ENCODE data around the gene ABCB1. TPM values are rescaled to one million over a fixed set of nuclear protein-coding genes. Genes with fewer than 3 reads are reported as not detected.

ABCB1 gene
- 4.6 and 16.2 TPM in 2 replicates for total RNA-seq

GRCh38 chr7:87600130-87601124 lies at the start of gene ABCB1:
ABCB1 (minus strand) TSS chr7:87600884; CDS start chr7:87600184, 700 bp downstream.
- DNase-seq = peak; percentile 86

GRCh38 chr7:87648316-87648715 lies 47.6 kb upstream of the ABCB1 start:
- DNase-seq = peak; percentile 58

GRCh38 chr7:87645446-87645845 lies 44.8 kb upstream of the ABCB1 start:
- DNase-seq = peak; percentile 20

GRCh38 chr7:87635921-87636320 lies 35.2 kb upstream of the ABCB1 start:
- DNase-seq = no peak

- peak; percentile 53 for DNase-seq
Measured at GRCh38 chr7:87628780-87629569, 28.3 kb upstream of the ABCB1 start.

- DNase-seq = peak; percentile 38
Measured at GRCh38 chr7:87627634-87627994, 26.9 kb upstream of the ABCB1 start.

GRCh38 chr7:87625101-87625500 lies 24.4 kb upstream of the ABCB1 start:
- no peak for DNase-seq

DNA sequence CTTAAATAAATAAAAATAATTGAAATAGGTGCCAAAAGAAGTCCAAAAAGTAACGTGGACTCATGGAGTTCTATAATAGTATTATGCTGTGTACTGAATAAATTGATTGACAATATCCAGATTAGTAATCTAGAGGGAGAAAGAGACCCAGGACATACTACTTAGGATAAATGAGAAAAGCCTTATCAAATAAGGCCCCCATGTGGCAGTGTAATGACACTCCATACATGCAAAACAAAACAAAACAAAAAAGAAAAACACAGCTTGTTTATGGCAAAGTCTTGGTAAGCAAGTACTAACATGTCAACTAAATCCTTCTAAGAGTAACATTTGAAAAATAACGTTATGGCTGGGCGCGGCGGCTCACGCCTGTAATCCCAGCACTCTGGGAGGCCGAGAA lies 23.9 kb upstream of the ABCB1 start:
- peak; percentile 35 for DNase-seq

DNA sequence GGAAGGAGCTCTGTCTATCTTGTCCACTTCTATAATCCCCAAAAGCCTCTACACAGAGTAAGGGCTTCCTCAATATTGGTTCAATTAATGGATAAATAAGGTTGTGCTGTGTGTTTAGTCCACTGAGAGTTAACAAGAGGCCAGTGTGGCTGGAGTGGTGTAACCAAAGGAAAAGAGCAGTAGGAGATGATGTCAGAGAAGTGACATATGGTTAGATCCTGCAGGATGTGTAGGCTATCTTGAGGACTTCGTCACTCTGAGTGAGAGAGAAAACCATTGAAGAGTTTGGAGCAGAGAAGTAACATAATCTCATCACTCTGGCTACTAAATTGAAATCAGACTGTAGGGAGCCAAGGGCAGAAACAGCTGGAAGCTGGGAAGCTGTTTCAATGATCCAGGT lies 14.5 kb upstream of the ABCB1 start:
- no peak for DNase-seq

DNA sequence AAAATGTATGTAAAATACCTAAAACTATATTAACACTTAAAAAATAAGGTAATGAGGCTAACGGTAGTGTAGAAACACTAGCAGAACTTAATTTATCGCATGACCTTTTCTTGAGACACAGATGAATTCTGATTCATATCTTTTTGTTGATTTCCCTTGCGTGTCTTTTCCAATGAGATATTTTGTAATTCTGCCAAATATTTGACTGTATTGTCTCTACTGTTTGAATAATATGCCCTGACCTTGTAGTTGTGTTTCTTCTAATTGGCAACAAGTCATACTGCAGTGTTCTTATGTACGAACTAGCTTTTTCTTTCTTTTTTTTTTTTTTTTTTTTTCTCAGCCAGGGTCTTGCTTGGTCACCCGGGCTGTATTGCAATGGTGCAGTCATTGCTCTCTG lies 9.2 kb upstream of the ABCB1 start:
- DNase-seq = peak; percentile 73

GRCh38 chr7:87608431-87608830 lies 7.7 kb upstream of the ABCB1 start:
- peak; percentile 58 for DNase-seq

DNA sequence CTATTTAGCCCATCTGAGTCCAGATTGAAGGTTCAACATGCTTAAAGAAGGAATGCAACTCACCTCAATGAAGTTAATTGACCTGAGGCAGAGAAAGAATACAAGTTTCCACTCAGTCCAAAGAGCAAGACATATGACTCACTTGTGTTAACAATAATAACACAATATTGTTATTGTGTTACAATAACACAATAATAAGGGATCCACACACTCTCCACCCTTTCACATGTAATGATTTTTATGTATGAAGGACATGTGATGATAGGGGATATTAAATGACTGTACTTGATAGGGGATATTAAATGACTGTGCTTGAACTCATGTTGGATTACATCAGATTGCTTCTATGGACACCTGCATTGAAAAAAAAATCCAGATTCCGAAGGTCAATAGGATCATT lies 3.6 kb upstream of the ABCB1 start:
- DNase-seq = no peak

DNA sequence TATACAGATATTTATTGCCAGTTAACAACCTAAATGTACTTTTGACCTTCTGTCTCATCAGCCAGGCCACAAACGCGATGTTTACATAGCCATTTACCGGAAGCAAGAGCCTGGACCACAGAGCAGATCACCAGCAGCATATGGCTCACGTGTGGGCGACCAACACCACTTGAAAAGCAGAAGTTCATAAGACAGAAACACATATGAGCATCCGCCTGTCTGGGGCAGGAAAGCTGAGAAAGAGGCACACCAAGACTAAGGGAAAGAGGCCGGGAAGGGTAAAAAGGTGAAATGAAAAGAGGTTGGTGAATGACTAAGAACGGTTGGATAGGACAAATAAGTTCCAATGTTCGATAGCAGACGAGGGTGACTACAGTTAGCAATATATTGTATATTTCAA lies 1.3 kb downstream of the ABCB1 start:
- peak; percentile 31 for DNase-seq

DNA sequence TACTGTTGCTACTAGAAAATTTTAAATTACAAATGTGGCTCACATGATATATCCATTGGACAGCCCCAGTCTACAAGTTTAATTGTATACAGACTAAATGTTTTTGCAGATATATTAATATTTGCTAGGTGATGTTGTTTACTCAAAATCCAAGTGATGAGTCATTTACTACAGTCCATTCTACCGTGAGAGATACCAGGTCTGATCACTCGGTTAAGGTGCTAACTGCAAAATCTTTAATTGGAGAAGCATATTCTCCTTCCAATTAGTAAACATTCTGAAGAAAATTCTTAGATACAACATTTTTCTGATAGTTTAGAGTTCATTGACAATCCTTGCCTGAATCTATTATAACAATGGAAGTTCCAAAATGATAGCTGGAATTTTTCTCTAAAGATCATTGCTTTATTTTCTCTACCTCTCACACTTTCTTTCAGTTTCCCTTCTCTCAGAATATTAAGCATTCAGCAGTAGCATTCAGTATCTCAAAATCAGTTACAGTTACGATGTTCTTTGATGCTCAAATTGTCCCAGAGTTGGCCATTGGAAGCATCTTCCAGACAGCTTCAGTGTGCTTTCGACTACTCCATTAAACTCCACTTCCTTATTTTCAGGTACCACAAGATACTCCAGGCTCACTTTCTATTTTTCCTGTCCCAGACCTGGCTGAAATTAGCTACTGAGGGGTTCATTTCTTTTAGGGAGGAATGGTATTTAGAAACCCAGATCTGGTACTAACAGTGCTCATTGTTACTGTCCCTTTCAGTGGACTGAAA lies 2.3 kb downstream of the ABCB1 start:
- DNase-seq = no peak

DNA sequence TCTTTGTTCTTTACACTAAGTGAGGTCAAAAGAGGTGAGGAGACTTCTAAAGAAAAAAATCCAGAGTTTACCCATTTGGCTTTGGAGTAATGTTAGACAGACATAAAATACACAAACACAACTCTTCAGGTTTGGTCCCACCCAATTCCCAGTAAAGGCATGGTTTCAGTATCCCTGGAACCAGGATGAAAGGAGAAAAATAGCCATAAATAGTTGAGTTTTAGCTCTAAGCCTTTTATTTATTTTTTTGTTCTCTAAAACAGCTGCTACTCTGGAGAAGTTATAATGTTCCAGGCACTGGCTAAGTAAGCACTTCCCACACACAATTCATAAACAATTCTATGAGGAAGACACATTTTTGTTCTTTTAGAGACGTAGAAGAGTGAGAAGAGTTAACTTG lies 4.0 kb downstream of the ABCB1 start:
- DNase-seq = no peak

DNA sequence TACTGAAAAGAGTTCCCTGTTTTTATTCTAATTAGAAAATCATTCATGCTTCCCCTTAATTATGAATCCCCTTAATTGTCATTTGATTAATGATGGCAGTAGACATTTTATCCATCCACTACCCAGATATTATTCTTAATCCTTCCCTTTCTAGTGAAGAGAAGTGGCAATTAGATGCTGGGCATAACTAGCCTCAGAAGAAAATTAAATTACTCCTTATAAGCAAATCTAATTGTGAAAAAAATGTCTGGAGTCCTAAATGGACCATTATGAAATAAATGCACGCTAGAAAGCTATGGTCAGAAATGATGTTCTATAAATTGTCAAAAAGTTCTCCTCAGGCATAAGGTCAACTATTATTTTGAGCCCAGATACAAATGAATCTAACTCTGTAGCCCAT lies 4.5 kb downstream of the ABCB1 start:
- no peak for DNase-seq

DNA sequence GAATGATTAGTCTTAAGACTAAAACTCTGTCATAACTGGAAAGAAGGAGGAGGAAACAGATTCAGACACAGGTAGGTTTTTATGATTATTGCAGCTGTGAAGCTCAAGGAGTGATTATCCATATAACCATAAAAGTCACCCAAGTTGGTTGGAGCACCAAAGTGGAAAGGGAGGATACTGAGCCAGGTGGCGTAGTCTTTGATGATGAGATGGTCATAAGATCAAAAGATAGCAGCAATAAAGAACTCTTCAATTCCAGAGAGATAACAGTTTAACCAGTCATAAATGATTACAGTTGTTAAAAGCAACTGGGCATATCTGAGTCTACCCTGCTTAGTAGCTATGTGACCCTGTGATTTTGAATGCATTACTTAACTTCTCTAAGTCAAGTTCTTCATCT lies 8.4 kb downstream of the ABCB1 start:
- DNase-seq = no peak

DNA sequence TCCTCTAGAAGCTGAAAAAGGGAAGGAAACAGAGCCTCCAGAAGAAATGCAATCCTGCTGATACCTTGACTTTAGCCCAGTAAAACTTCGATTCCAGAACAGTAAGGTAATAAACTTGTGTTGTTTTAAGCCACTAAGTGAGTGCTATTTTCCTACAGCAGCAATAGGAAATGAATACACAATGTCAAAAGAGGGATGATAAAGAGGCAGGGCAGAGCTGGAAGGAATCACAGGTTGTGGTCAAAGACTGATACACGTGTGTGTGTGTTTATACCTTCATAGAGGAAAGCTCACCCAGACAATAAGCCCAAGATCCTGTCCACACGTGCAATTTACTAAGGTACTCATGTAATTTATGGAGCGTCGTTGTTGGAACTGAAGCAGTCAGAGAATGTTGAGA lies 9.5 kb downstream of the ABCB1 start:
- DNase-seq = no peak

- DNase-seq = no peak
Measured at GRCh38 chr7:87590578-87590977, 10.1 kb downstream of the ABCB1 start.

GRCh38 chr7:87589631-87590030 lies 11.1 kb downstream of the ABCB1 start:
- no peak for DNase-seq

- no peak for DNase-seq
Measured at GRCh38 chr7:87581723-87582122, 19.0 kb downstream of the ABCB1 start.

- no peak for DNase-seq
Measured at GRCh38 chr7:87580636-87581035, 20.0 kb downstream of the ABCB1 start.

- no peak for DNase-seq
Measured at GRCh38 chr7:87575521-87575920, 25.2 kb downstream of the ABCB1 start.
